Activated CD4-positive, alpha-beta T cell treated with anti-CD3 and anti-CD28 coated beads, Interleukin-2, amount 50 U/mL, for 16 hours (primary cell): ENCODE data around the gene TNXB.
"Not testable (repeated sequence)": the region's sequence is repeated elsewhere in the genome, so short reads cannot be mapped to it uniquely, and the experiment has no call there.

Experiments used
- DNase-seq: peaks from one replicate; pipeline ENCODE4 v3.0.0-alpha.2; 2020

TNXB gene

DNA sequence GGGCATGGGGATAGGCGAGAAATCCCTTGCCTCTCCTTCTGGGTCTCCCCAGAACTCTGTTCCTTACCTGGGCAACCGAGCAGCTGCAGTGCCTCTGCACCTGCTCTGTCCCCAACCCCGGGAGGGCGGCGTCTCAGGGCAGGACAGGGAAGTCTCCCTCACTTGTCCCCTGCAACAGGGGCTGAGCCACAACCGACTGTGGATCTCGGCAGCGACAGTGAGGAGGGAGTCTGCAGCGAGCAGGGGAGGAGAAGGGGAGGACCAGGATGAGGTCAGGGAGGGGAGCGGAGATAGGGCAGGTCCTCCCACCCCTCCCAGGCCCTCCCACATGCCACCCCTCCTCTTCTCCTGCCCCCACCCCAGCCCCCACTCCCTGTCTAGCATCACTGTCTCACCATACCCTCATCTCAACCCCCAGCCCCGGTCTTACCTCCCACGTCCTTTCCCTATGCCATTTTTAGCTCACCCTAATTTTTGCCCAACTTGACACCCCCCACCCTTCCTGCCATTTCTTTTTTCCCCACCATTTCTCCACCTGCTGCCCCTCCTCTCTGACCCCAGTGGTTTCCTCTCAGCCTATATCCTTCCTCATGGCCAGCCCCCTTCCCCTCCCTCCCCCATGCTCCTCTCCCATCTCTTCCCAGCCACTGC is at the start of gene TNXB:
Gene TNXB (minus strand): TSS at position 225 of the 651 bp plus-strand sequence. CDS start 11,140 bp downstream, outside the sequence.
- DNase-seq = no peak

GRCh38 chr6:32158052-32158451 is 48.9 kb upstream of the TNXB start:
- DNase-seq = no peak

GRCh38 chr6:32156891-32157290 is 47.8 kb upstream of the TNXB start:
- no peak for DNase-seq

- peak; percentile 62 for DNase-seq
These were observed 45.5 kb upstream of the TNXB start for GRCh38 chr6:32154514-32155161.

DNA sequence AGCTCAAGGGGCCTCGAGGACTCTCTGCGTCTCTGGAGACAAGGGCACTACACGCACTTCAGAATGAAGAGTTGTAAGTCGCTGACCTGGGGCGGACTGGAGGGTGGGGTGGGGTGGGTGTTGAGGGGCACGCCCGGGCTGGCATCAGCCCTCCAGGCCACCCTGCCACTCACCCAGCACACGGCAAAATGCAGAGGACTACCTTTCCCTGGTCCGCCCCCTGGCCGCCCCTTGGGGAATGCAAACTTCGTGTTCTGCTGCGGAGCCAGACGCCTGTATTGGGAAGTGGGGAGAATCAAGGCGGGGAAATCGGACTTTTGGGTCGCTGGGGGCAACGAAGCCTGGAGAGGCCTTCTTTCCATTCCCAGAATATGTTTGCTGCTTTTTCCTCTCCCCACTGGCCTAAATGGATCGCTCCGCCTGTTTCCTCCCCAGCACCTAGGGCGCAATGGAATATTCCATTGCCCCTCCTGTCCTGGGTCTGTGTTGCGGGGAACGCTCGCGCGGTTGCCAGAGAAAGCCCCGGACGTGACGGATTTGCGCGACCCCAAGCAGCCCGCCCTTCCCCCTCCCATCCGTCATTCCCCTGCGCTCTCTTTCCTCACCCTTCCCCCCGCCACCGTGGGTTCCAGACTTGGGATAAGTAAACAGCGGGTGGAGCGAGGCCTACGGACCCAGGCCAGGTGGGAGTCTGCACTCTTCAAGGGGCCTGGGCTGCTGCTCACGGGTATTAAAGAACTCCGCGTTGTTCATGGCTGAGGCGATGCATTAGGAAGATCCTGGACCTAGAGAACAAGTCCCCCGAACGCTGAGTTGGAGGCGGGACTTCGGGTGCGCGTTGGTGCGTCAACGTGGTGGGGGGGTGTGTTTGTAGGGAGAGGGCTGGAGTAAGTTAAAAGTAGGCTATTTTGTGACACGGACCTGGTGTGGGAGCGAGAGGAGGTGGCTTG is 44.7 kb upstream of the TNXB start, which contains the start of gene PPT2:
Gene PPT2 (plus strand): TSS at position 578 of the 950 bp plus-strand sequence. CDS start 454 bp downstream, outside the sequence.
- DNase-seq = peak; percentile 67

GRCh38 chr6:32152769-32153563 is 43.8 kb upstream of the TNXB start:
- no peak for DNase-seq

DNA sequence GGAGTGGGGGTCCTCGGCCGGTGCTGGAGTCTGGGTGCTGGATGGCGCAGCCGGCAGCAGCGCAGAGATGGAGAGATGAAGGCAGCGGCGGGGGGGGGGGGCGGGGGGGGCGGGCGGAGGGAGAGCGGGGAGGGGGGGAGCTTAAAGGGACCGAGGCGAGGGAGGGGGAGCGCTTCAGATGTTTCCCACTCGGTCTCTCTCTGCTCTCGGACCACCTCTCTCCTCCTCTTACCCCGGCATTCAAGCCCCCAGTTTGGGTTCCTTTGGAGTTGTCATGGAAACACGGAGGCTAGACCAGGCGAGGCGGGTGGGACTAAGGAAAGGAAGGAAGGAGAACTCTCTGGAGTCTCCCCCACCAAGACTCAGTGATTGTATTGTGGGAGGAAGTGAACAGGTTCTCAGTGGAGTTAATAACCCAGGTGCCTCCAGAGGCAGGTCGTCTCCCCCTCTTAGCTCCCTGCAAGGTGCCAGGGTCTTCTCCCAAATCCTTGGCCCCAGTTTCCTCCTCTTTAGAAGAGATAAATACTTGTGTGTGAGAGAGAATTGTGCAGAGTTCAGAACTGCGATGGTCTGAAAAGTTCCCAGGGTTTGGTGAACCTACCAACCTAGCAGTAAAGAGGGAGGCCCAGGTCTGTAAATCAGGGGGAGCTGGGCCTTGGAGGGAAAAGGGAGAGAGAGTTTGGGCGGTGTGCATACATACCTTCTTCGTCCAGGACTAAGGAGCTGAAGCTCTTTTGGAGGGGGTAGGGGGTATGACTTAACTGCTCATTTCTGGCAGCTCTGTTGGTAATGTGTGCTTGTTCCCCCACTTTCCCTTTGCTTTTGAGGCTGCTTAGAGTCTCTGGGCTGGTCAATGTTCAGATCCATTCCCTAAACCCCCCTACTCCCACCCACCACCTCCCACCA is 43.0 kb upstream of the TNXB start, which contains the start of gene PRRT1:
Gene PRRT1 (minus strand): TSS at position 77 of the 906 bp plus-strand sequence. CDS start 112 bp downstream, outside the sequence.
- no peak for DNase-seq

DNA sequence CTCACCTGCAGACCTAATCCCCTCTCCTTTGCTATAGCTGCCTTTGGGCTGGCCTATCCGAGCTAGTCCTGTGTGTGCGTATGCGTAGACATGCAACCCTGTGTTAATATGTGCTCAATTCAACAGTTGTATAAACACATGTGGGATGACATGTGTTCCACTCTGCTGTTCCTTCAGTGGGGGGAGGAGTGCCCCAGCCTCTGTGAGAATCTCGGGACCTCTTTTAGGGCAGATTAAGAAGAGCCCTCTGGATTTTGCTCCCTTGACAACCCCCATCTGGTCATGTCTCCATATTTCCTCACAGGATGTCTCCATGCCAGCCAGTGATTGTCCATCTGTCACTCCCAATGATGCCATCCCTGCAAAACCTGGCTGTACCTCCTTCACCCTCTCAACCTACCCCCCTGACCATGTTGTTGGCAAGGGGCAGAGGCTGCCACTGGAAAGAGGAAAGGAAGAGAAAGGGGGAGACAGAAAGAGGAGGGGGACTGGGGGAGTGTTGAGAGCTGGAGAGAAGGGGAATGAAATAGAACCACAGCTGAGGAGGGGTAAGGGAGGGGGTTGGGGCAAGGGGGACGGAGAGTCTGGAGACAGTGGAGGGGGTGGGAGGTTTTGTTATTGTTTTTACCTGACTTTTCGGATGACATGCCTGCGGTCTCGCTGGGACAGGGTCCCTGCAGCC is 42.2 kb upstream of the TNXB start:
- DNase-seq = no peak

DNA sequence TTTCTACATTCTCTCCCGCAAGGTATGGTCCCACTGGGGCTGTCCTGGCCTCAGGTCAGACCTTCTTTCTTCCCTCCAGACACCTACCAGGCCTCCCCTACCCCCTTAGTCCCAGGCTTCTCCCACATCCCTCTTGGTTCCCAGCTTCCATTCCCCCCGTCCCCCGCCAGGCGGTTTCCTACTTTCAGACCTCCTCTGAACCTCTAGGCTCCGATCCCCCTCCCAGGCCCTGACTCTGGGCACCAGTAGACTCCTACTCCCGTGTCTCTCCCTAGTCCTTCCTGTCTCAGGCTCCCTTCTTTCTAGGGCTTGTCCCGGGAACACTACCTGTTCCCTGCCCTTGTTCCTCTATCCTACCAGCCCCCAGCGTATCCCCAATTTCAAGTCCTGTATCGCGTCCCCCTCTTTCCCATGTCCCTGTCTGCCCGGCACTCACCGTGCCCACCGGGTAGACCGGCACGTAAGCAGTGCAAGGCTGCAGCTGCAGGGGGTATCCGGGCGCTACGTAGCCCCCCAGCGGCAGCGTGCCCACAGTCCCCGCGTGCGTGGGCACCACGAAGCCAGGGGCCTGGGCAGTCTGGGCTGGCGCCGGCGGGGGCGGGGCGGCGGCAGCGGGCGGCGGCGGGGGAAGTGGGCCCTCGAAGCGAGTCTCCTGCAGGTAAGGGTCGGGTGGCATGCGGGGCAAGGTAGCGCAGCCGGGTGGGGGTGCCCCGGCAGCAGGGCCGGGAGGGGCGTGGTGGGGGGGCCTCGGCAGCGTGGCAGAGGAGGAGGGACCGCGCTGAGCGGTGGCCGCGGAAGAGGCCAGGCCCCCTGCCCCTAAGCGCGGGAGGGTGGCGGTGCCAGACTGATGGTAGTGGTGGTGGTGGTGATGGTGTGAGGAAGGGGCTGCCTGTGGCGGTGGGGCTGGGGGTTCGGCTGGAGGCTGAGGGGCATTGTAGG is 41.1 kb upstream of the TNXB start:
- no peak for DNase-seq

DNA sequence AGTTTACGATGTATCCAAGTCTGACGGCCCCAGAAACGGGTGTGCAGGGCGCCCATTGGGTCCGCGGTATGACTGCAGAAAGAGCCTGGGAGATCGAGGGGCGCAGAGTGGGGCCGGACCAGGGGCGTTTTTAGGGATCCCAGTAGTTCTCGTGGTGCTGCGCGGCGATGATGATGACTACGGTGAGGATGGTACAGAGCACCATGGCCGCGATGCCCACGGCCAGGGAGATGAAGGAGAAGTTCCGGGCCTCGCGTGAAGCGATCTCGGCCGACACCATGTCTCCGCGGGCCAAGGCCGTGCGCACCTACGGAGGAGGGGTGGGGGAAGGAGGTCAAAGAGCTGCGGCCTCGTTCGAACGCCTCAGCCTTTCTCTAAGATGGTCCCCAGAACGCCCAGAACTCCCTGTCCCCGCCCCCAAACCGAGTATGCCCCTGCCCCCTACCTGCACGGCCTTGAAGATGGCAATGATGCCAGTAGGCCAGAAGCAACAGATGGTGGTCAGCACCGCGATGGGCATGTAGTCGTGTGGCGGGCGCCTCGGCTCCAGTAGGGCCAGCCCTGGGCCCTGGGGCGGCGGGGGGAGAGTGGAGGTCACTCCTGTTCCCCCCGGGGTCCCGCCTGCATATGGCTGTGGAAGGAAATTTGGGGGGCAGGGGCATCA is 40.1 kb upstream of the TNXB start:
- DNase-seq = no peak

- peak; percentile 30 for DNase-seq
These were observed 39.4 kb upstream of the TNXB start for GRCh38 chr6:32148289-32149091.

DNA sequence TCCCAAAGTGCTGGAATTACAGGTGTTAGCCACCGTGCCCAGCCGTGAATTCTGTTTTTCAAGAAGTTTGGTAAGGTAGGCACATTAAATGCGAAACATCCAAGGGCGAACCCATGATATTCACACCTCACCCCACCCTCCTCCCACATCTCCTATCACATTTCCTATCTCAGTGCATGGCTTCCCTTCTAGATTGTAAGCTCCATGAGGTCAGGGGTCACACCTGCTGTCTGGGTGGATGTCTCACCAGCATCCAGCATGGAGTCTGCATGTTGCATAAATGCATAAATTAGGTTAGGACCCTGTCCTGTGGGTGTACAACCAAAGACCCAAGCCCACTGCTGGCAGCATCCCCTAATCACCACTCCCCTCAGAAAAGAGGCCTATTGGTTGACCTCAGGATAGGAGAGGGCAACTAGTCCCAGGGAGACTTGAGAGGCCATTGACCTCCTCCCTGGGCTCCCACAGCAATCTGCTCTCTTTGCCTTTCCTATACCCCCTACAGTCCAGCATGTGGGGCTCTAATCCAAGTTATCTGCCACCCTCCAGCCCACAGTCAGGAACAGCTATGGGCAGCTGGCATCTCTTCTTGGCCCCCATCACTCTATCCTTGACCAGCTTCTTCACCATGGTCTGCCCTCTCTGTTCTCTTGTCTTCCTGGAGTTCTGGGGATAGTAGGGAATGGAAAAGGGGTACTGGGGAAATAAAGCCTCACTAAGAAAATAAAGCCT is 38.4 kb upstream of the TNXB start:
- DNase-seq = no peak

GRCh38 chr6:32146687-32147086 is 37.5 kb upstream of the TNXB start:
- DNase-seq = no peak

DNA sequence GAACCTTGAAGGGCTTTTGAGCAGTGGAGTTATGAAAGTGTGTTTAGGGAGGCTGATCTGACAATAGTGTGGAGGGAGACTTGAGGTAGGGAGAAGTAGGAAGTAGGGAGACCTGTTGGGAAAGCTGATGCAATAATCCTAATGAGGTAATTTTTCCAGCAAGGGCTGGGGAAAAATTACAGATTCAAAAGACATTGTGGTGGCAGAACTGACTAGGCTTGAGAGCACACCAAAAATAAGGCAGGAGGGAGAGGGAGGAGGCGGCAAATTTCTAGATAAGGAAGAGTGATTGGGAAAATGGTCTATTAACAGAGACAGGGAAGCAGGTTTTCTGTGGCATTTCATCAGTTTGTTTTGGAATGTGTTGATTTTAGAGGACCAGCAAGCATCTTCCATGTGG is 37.1 kb upstream of the TNXB start:
- DNase-seq = no peak

DNA sequence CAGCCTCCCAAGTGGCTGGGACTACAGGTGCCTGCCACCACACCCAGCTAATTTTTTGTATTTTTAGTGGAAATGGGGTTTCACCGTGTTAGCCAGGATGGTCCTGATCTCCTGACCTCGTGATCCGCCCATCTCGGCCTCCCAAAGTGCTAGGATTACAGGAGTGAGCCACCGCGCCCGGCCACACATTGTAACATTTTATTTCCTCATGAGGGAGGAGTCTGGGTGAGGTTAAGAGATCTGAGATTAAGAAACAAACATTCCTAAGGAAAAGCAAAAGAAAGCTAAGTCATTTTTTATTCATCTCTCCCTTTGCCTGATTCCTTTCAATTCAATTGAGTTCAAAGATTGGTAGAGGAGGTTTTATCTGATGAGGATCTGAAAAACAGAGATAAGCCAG is 35.1 kb upstream of the TNXB start:
- DNase-seq = not testable (repeated sequence)

GRCh38 chr6:32140420-32141046 is 31.4 kb upstream of the TNXB start:
- DNase-seq = no peak

DNA sequence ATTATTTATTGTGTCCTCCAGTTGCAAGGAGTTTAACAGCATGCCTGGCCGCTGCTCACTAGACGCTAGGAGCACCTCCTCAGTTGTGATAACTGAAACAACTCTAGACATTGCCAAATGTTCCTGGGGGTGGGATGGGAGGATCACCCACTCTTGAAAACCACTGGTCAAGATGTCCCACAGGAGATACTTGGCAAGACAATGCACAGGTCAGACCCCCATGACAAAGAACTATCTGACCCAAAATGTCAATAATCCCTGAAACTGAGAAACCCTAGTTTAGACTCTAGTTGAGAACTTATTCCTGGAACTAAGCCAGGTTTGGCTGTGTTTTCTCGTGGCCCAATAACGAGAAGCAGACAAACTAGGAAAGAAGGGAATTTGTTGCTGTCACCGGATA is 30.5 kb upstream of the TNXB start:
- DNase-seq = no peak
